Right lobe of liver (tissue), 6 donors: ENCODE results near the gene NGB. TPM values are rescaled to one million over a fixed set of nuclear protein-coding genes. Genes with fewer than 3 reads are reported as not detected.
"Not testable (repeated sequence)": the region's sequence is repeated elsewhere in the genome, so short reads cannot be mapped to it uniquely, and the experiment has no call there.

Experiments used
- ATAC-seq, 4 donors: fragments of 200-7000 bp; cut with Tn5 transposase; one replicate each; pipeline ENCODE4 v1.9.1; 2020; ENCODE audit warnings: mild to moderate bottlenecking in 4 of 4, moderate library complexity in 4 of 4
- DNase-seq, 3 donors: peaks; one replicate each; pipeline ENCODE4 v3.0.0-alpha.2; 2020
- H3K27ac ChIP-seq, 3 donors: fragments of 200-600 bp; one replicate each; pipeline ENCODE4 v1.8.0; 2022
- H3K27me3 ChIP-seq, 2 donors: fragments of 200-600 bp; one replicate each; pipeline ENCODE4 v1.8.0; 2022
- H3K36me3 ChIP-seq, 4 donors: fragments of 200-600 bp; sonication (generic) in 1 of 4; one replicate each; pipeline versions ENCODE4 v1.5.1 to v1.8.0; 2017 to 2022; ENCODE audit warnings: control low read depth in 1 of 4
- H3K4me1 ChIP-seq, 4 donors: fragments of 200-600 bp; sonication (generic) in 1 of 4; one replicate each; pipeline versions ENCODE4 v1.5.1 to v1.8.0; 2017 to 2022; ENCODE audit warnings: control low read depth in 1 of 4
- H3K4me3 ChIP-seq, 3 donors: fragments of 200-600 bp; one replicate each; pipeline ENCODE4 v1.8.0; 2022
- H3K9me3 ChIP-seq, 4 donors: fragments of 200-600 bp; sonication (generic) in 1 of 4; one replicate each; pipeline versions ENCODE4 v1.5.1 to v1.8.0; 2017 to 2022; ENCODE audit warnings: control low read depth in 1 of 4
- POLR2A ChIP-seq: fragments of 450-650 bp; IDR thresholded peaks from one replicate; pipeline ENCODE4 v1.6.1; 2017; ENCODE audit warnings: antibody characterized with exemption, mild to moderate bottlenecking
- WGBS: methylation state at CpG from one replicate; pipeline ENCODE4 v1.1.6; 2018; ENCODE audit warnings: low coverage, low lambda C conversion rate; ENCODE audit not compliant: insufficient coverage; ENCODE audit errors: missing lambda C conversion rate; 5-methylcytosine and 5-hydroxymethylcytosine counted together
- intact Hi-C, 2 donors: fragments of 100-400 bp; cut with DNase I; formaldehyde crosslinking; loops; one replicate each; pipeline versions ENCODE4 v1.11.2 to v1.14.1; 2022
- long read RNA-seq: library from polyadenylated mRNA; unstranded; transcript quantifications from one replicate; pipeline ENCODE4 v2.0.0, GENCODE V29; 2019
- total RNA-seq, 6 experiments: library from RNA; depleted of rRNA in 2 of 6; stranded (reverse); fragments of >200 nt in 2 of 6; fragmentation: NEBNext Ultra II Directional in 3 of 6; extraction: Animal tissue kit (Norgen Biotek cat#: 25700) in 3 of 6; gene quantifications; one replicate each; pipeline versions ENCODE4 v1.1.0 to v1.2.4, GENCODE V29; 2016 to 2023
- TF ChIP-seq, protein P1 (sequence below), 4 donors: fragments of 200-600 bp in 3 of 4; fragments of 450-650 bp in 1 of 4; IDR thresholded peaks; one replicate each; pipeline versions ENCODE4 v1.5.1 to v1.8.0; 2016 to 2022; ENCODE audit warnings: antibody characterized with exemption in 4 of 4, mild to moderate bottlenecking in 2 of 4
- donor health status: DM: no; HTN: yes; CAD: no.
- donor health status: DM: no; HTN: no; CAD: no.
- donor health status: DM: no; HTN: no; CAD: no.
- donor health status: DM: no; HTN: yes; CAD: no.
- donor health status: DM: no; HTN: yes; CAD: no.

The NGB gene
- not detected for total RNA-seq
- long read RNA-seq: 0 reads

- 0% methylated on average over 2 of the region's 38 CpGs for WGBS
Measured at GRCh38 chr14:77271113-77271710, at the start of gene NGB. TSS of gene NGB (minus strand) at chr14:77271206. CDS start at chr14:77270937, 269 bp downstream.

GRCh38 chr14:77320238-77320935 is 49.4 kb upstream of the NGB start, which contains the start of gene POMT2:
TSS of gene POMT2 (minus strand) at chr14:77320883. CDS start at chr14:77320681, 202 bp downstream.
- Histone ChIP-seq H3K27ac (peak within 1 kb of the TSS; percentile 88 to 95 (median 92)), H3K4me1 (peaks cover 0 to 60% (median 13%) of the 10 kb centered on the region in 4 donors), H3K27me3 (no peaks in the 10 kb centered on the region), H3K9me3 (no peaks in the 10 kb centered on the region), H3K36me3 (no peaks in the 10 kb centered on the region), H3K4me3 (peak within 1 kb of the TSS; percentile 89 to 100 (median 99))
- 2% methylated on average over 17 of the region's 69 CpGs for WGBS
- DNase-seq (peak; percentile 96 to 97 (median 96)), ATAC-seq (peak; percentile 62 to 72 (median 64))
- TF ChIP-seq, protein P1, sequence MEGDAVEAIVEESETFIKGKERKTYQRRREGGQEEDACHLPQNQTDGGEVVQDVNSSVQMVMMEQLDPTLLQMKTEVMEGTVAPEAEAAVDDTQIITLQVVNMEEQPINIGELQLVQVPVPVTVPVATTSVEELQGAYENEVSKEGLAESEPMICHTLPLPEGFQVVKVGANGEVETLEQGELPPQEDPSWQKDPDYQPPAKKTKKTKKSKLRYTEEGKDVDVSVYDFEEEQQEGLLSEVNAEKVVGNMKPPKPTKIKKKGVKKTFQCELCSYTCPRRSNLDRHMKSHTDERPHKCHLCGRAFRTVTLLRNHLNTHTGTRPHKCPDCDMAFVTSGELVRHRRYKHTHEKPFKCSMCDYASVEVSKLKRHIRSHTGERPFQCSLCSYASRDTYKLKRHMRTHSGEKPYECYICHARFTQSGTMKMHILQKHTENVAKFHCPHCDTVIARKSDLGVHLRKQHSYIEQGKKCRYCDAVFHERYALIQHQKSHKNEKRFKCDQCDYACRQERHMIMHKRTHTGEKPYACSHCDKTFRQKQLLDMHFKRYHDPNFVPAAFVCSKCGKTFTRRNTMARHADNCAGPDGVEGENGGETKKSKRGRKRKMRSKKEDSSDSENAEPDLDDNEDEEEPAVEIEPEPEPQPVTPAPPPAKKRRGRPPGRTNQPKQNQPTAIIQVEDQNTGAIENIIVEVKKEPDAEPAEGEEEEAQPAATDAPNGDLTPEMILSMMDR (IDR thresholded peaks at IDR 0.05): peak; percentile 28 to 56 (median 32)
- peak; percentile 37 for TF ChIP-seq POLR2A
- intact Hi-C loops: no loop called here

More at GRCh38 chr14:77271113-77271710, at the start of gene NGB:
- Histone ChIP-seq H3K9me3 (no peaks in the 10 kb centered on the region), H3K27ac (no peak within 1 kb of the TSS), H3K36me3 (no peaks in the 10 kb centered on the region), H3K4me3 (no peak within 1 kb of the TSS), H3K4me1 (no peaks in the 10 kb centered on the region), H3K27me3 (peaks cover 0 to 6% of the 10 kb centered on the region in 2 donors)
- ATAC-seq (no peak), DNase-seq (no peak)
- intact Hi-C loops: no loop called here
- TF ChIP-seq, protein P1 (IDR thresholded peaks at IDR 0.05): no peak
- TF ChIP-seq POLR2A: no peak

GRCh38 chr14:77319422-77319821 is 48.4 kb upstream of the NGB start:
- DNase-seq (no peak), ATAC-seq (no peak)
- Histone ChIP-seq H3K36me3 (no peaks in the 10 kb centered on the region), H3K4me1 (peaks cover 0 to 60% (median 8%) of the 10 kb centered on the region in 4 donors), H3K27me3 (no peaks in the 10 kb centered on the region), H3K27ac (no peak overlapping the region), H3K9me3 (no peaks in the 10 kb centered on the region), H3K4me3 (no peak overlapping the region)
- TF ChIP-seq POLR2A: no peak
- TF ChIP-seq, protein P1 (IDR thresholded peaks at IDR 0.05): no peak
- intact Hi-C loops: loop anchor here in 1 of 2 donors (10.0 kb wide), 1 partner anchor 445 kb away; no protein-coding TSS in a partner anchor
- 56% methylated on average over 4 of the region's 5 CpGs for WGBS

- peaks cover 0 to 57% (median 6%) of the 10 kb centered on the region in 4 donors for H3K4me1 ChIP-seq
- not testable (repeated sequence) for H3K27ac ChIP-seq, H3K4me3 ChIP-seq, DNase-seq, H3K9me3 ChIP-seq, H3K36me3 ChIP-seq, ATAC-seq, H3K27me3 ChIP-seq
- 100% methylated on average over 5 of the region's 11 CpGs for WGBS
- intact Hi-C loops: loop anchor here in 1 of 2 donors (10.0 kb wide), 1 partner anchor 444 kb away; no protein-coding TSS in a partner anchor
Measured at GRCh38 chr14:77318756-77319155, 47.8 kb upstream of the NGB start.
